ENCODE measurements around the gene CDKN2B-AS1.

CDKN2B-AS1 gene

GRCh38 chr9:22154064-22154463, 159.5 kb downstream of the CDKN2B-AS1 start:
- no peak for DNase-seq (ENCODE audit: low read depth in 3 of 3)

- no peak for DNase-seq (ENCODE audit: low read depth in 3 of 3)
Observed at GRCh38 chr9:22156586-22156985, 162.0 kb downstream of the CDKN2B-AS1 start.

GRCh38 chr9:22157276-22157675, 162.7 kb downstream of the CDKN2B-AS1 start:
- no peak for DNase-seq (ENCODE audit: low read depth in 3 of 3)

GRCh38 chr9:22157828-22158227, 163.2 kb downstream of the CDKN2B-AS1 start:
- DNase-seq (ENCODE audit: low read depth in 3 of 3): no peak

- DNase-seq (ENCODE audit: low read depth in 3 of 3): no peak
Observed at GRCh38 chr9:22158271-22158670, 163.7 kb downstream of the CDKN2B-AS1 start.

GRCh38 chr9:22158927-22159346, 164.3 kb downstream of the CDKN2B-AS1 start:
- no peak for DNase-seq (ENCODE audit: low read depth in 3 of 3)

- DNase-seq (ENCODE audit: low read depth in 3 of 3): no peak
Observed at GRCh38 chr9:22159586-22159985, 165.0 kb downstream of the CDKN2B-AS1 start.

GRCh38 chr9:22160221-22160620, 165.6 kb downstream of the CDKN2B-AS1 start:
- DNase-seq (ENCODE audit: low read depth in 3 of 3): no peak

GRCh38 chr9:22165144-22165543, 170.6 kb downstream of the CDKN2B-AS1 start:
- no peak for DNase-seq (ENCODE audit: low read depth in 3 of 3)

GRCh38 chr9:22169243-22169642, 174.7 kb downstream of the CDKN2B-AS1 start:
- no peak for DNase-seq (ENCODE audit: low read depth in 3 of 3)

- no peak for DNase-seq (ENCODE audit: low read depth in 3 of 3)
Observed at GRCh38 chr9:22169727-22170503, 175.3 kb downstream of the CDKN2B-AS1 start.

Measured in stimulated activated CD4-positive, alpha-beta T cell treated with anti-CD3 and anti-CD28 coated beads, TNF-alpha, amount 100 ng/mL, for 4 hours (primary cell).